IPS-11a (cell line): ENCODE results near the gene CBX1.
"Not testable (repeated sequence)": the region's sequence is repeated elsewhere in the genome, so short reads cannot be mapped to it uniquely, and the experiment has no call there.

Experiments
- H3K4me3 ChIP-seq: one replicate; pipeline ENCODE4 v1.5.1; 2013; ENCODE audit warnings: low read depth, low read length, control low read depth

The CBX1 gene

DNA sequence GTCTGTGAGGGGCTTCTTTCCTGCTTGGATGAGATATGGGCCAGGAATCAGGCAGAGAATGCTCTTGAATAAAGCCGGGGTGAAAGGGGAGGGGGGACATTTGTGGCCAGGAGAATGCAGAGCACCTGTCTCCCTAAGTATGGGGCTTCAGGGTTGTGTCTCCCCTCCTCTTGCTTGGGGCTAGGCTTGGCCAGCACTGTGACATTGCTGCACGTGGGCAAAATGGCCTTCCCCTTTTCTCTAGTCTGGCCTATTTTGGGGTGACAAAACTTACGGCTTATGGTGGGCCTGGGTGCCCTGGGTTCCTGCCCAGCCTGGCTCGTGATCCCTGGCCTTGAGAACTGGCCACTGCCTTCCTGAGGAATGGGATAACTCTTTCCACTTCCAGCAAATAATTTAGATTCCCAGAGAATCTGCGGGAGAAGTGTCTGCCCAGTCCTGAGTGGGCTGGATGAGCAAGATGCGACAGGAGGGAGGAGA lies 47.5 kb downstream of the CBX1 start:
- no peak overlapping the region for H3K4me3 ChIP-seq

- no peak overlapping the region for H3K4me3 ChIP-seq
Measured at GRCh38 chr17:48052956-48053757, 48.1 kb downstream of the CBX1 start.

- H3K4me3 ChIP-seq: no peak overlapping the region
Measured at GRCh38 chr17:48051706-48052486, 49.4 kb downstream of the CBX1 start.

GRCh38 chr17:48051283-48051682 lies 50.0 kb downstream of the CBX1 start:
- H3K4me3 ChIP-seq: no peak overlapping the region

- peak overlapping the region; percentile 95 for H3K4me3 ChIP-seq
Measured at GRCh38 chr17:48048384-48049126, 52.7 kb downstream of the CBX1 start.

DNA sequence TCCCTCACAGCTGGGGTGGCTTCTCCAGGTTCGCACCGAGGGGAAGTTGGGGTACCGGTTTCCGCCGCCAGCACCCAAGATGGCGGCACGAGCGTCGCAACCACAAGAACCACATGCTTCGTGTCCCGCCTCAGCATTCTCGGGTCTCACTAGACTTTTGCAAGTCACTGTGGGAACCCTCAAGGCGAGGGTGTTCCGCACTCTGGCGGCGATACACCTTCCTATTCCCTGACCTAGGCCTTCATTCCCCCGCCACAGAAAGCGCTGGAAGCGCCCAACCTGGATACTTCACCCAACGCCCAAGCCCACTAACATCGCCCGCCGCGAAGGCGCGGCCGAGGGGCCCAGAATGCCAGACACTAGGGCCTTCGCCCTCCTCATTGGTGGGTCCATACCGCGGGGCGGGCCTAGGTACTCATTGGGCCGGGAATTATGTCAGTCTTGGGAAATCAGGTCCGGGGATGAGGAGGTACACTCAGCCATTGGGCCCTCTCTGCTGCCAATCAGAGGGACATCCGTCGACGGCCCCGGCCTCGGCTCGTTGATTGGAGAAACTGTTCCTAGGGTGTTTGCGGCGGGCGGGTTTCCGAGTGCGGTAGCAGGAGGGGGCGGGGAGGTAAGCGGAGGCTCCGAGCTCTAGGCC lies 53.4 kb downstream of the CBX1 start, which contains the start of gene NFE2L1:
TSS of gene NFE2L1 (plus strand) at position 619 of the 643 bp plus-strand sequence. CDS start 2,760 bp downstream, outside the sequence.
- H3K4me3 ChIP-seq: peak within 1 kb of the TSS; percentile 95

DNA sequence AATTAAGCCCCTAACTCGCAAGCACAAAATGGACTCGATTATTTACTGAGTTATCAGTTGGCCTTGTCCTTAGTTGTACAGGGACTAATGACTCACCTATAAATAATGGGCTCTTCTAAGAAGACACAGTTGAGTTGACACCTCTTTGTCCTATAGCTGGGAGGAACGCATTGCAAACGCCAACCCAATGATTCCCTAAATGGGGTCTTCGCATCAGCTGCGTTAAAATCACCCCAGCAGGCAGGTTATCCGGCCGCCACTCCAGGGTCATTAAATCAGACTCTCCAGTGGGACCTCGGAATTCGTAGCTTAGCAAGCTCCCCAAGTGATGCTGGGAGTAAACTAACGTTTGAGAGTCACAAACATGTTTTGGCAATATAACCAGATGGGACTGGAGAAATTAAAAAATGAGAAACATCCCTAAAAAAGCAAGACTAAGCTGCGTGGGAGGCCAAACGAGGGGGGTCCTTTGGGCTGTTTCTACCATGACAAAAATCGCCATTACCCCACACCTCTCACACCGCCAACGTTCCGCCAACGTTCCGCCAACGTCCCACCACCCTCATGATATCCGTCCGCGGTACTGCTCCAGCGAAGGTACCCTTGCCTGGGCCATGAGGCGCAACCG lies 54.1 kb downstream of the CBX1 start:
- H3K4me3 ChIP-seq: peak overlapping the region; percentile 82

- no peak overlapping the region for H3K4me3 ChIP-seq
Measured at GRCh38 chr17:48046296-48046695, 55.0 kb downstream of the CBX1 start.

- H3K4me3 ChIP-seq: no peak overlapping the region
Measured at GRCh38 chr17:48045316-48046001, 55.8 kb downstream of the CBX1 start.

- no peak overlapping the region for H3K4me3 ChIP-seq
Measured at GRCh38 chr17:48044851-48045250, 56.4 kb downstream of the CBX1 start.

DNA sequence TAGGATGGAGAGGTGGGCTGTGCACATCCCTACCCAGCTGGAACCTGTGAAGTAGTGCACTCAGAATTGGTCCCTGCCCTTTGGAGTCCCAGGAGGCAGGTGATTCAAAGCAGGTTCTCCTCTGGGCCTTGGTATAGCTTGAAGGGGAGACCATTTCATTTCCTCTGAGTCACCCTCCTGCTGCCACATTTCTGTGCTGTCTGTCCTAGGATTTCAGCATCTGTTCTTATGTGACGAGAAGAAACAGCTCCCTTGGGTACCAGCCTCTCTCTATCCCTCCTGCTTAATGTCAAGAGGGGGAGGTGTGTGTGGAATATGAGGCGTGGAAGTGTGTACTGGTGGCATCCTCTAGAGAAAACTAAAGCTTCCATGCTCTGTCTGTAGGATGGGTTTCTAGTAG lies 58.1 kb downstream of the CBX1 start:
- no peak overlapping the region for H3K4me3 ChIP-seq

GRCh38 chr17:48038687-48039086 lies 62.6 kb downstream of the CBX1 start:
- no peak overlapping the region for H3K4me3 ChIP-seq

DNA sequence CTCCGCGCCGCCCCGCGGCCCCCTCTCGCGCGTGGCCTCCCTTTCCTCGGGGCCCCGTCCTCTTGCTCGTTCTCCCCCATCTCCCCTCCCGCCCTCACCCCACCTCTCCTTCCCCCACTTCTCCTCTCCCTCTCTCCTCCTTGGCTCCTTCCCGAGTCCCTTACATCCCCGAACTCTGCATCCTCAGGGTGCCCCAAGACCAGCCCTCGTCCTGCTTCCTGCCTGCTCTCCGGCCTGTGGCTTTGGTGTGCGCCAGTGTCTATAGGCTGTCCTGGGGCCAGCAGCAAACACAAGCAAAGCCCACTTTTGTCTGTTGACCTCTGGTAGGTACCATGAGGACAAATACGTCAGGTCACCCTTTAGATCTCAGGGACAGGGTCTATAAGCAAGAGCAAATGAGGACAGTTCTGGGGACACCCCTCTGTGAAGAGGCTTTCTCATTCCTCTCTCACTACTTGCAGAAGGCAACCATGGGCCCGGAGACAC lies 63.4 kb downstream of the CBX1 start:
- H3K4me3 ChIP-seq: no peak overlapping the region

DNA sequence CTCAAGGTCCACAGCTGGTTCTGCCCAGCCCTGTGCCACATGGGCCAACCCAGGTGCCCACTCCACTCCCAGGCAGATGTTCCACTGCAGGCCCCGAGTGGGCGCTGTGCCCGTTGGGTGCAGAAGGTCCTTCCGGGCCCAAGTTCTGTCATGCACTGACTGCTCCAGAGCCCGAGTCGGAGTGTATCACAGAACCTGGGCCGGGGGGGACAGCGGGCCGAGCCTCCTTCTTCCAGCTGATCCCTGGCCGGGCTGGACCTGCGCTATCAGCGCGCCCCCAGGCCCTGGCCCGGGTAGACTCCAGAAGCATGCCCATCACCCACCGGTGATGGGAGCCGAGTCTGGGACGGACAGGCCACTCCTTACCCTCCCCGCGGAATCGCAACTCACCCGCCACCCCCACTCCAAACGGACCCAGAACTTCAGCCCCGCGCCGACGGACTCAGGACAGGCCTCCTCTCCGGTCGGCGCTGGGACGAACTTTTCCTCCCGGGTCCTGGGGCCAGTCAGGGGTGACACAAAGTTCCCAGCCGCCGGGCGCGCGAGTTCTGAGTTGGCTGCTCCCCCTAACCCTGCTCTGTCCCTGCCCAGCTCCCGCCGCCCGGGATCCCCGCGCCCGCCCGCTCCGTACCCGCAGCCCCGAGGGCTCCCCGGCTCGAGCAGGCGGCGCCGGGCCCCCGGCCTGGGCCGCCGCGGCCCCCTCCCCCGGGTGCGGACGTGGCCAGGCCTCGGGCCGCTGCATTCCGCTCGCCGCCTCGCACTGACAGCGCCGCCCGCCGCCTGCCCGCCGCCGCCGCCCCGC lies 64.0 kb downstream of the CBX1 start, which contains the start of gene COPZ2:
TSS of gene COPZ2 (minus strand) at position 762 of the 802 bp plus-strand sequence. CDS start at position 742, 20 bp downstream.
- peak within 1 kb of the TSS; percentile 42 for H3K4me3 ChIP-seq

DNA sequence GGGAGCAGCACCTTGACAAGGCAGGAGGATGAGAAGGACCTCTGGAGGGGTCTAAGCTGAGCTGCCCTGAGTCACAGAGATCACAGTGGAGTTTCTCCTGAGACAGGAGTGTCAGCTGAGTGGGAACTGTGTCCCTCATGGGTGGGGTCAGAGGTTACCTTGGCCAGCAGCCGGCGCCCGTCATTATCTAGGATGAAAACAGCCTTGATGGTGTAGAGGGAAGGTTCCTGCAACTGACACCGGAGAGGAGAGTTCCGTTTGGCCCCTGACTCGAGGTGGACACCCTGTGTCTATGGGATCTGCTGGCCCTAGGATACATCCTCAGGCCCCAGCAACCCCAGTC lies 64.6 kb downstream of the CBX1 start:
- no peak overlapping the region for H3K4me3 ChIP-seq

GRCh38 chr17:48034734-48035133 lies 66.5 kb downstream of the CBX1 start:
- not testable (repeated sequence) for H3K4me3 ChIP-seq

- H3K4me3 ChIP-seq: no peak overlapping the region
Measured at GRCh38 chr17:48031966-48032365, 69.3 kb downstream of the CBX1 start.

- H3K4me3 ChIP-seq: no peak overlapping the region
Measured at GRCh38 chr17:48030531-48030930, 70.7 kb downstream of the CBX1 start.

DNA sequence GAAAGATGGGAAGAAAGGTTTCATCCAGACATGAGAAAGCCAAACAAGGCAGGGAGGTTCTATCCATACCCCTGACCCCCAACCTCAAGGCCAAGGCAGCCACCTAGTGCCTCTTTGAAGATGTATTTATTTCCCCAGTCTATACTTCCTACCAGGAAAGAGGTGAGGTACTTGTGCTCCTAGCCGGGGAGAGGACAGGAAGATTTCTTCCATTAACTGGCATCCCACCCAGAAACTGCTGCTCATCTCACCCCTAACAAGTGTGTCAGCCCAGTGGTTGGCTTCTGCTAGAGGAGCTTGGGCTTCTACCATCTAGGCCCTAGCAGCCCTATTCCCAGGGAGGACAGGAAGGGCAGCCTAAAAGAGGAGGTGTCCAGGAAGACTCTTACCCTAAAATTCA lies 72.5 kb downstream of the CBX1 start:
- H3K4me3 ChIP-seq: no peak overlapping the region
